Peyer's patch (tissue), 4 donors: ENCODE results near the gene LRRC73. TPM values are rescaled to one million over a fixed set of nuclear protein-coding genes. Genes with fewer than 3 reads are reported as not detected.

Experiments used
- DNase-seq, 3 donors: peaks; one replicate each; pipeline ENCODE4 v3.0.0-alpha.2; 2017 to 2019
- H3K27ac ChIP-seq, 4 donors: fragments of 200-600 bp; sonication (generic); one replicate each; pipeline ENCODE4 v1.5.1; 2016 to 2019
- H3K27me3 ChIP-seq, 2 donors: fragments of 200-600 bp; sonication (generic); one replicate each; pipeline ENCODE4 v1.5.1; 2019
- H3K36me3 ChIP-seq, 3 donors: fragments of 200-600 bp; sonication (generic); one replicate each; pipeline ENCODE4 v1.5.1; 2016 to 2019
- H3K4me1 ChIP-seq, 4 donors: fragments of 200-600 bp; sonication (generic); one replicate each; pipeline ENCODE4 v1.5.1; 2016 to 2019
- H3K4me3 ChIP-seq, 4 donors: fragments of 200-600 bp; sonication (generic); 1 replicate in 3 of 4; 2 replicates in 1 of 4; pipeline ENCODE4 v1.5.1; 2016 to 2019; ENCODE audit warnings: mild to moderate bottlenecking in 1 of 4
- H3K9me3 ChIP-seq, 4 donors: fragments of 200-600 bp; sonication (generic); one replicate each; pipeline ENCODE4 v1.5.1; 2016 to 2019; ENCODE audit warnings: mild to moderate bottlenecking in 1 of 4
- CTCF ChIP-seq, 6 experiments: fragments of 450-650 bp in 4 of 6; fragments of 200-600 bp in 2 of 6; sonication (generic) in 1 of 6; IDR thresholded peaks; one replicate each; pipeline ENCODE4 v1.5.1; 2017 to 2019; ENCODE audit warnings: antibody characterized with exemption in 6 of 6, mild to moderate bottlenecking in 3 of 6, moderate library complexity in 1 of 6
- POLR2A ChIP-seq, 2 donors: fragments of 450-650 bp; IDR thresholded peaks; one replicate each; pipeline ENCODE4 v1.5.1; 2017; ENCODE audit warnings: antibody characterized with exemption in 2 of 2, mild to moderate bottlenecking in 2 of 2, moderate library complexity in 2 of 2
- total RNA-seq, 4 donors: library from RNA; depleted of rRNA; stranded (reverse); fragments of >200 nt; gene quantifications; one replicate each; pipeline ENCODE4 v1.1.0, GENCODE V29; 2016

The LRRC73 gene
- total RNA-seq, 4 donors from 2014 or later = 3.3 TPM; not detected in 3

- peaks cover 0 to 47% (median 0%) of the 10 kb centered on the region in 3 donors for H3K36me3 ChIP-seq
- TF ChIP-seq POLR2A (IDR thresholded peaks at IDR 0.05) = no peak
- no peak for TF ChIP-seq CTCF (IDR thresholded peaks at IDR 0.05)
- peak overlapping the region; percentile 42 to 91 (median 78) for H3K4me3 ChIP-seq
- peaks cover 0 to 35% (median 13%) of the 10 kb centered on the region in 4 donors for H3K4me1 ChIP-seq
- H3K9me3 ChIP-seq = no peaks in the 10 kb centered on the region
- H3K27me3 ChIP-seq = no peaks in the 10 kb centered on the region
- peak overlapping the region; percentile 39 to 90 (median 74) for H3K27ac ChIP-seq
- peak in 1 of 3 donors; percentile 50 for DNase-seq
These were observed 783 bp downstream of the LRRC73 start for GRCh38 chr6:43509142-43509983.

- H3K27ac ChIP-seq = no peak overlapping the region
- peaks cover 0 to 35% (median 13%) of the 10 kb centered on the region in 4 donors for H3K4me1 ChIP-seq
- no peaks in the 10 kb centered on the region for H3K27me3 ChIP-seq
- TF ChIP-seq POLR2A (IDR thresholded peaks at IDR 0.05) = no peak
- TF ChIP-seq CTCF (IDR thresholded peaks at IDR 0.05) = no peak
- no peak for DNase-seq
- peaks cover 0 to 46% (median 0%) of the 10 kb centered on the region in 3 donors for H3K36me3 ChIP-seq
- no peaks in the 10 kb centered on the region for H3K9me3 ChIP-seq
- peak overlapping the region in 1 of 4 donors; percentile 74 for H3K4me3 ChIP-seq
These were observed 1.5 kb downstream of the LRRC73 start for GRCh38 chr6:43508481-43509141.

- TF ChIP-seq POLR2A (IDR thresholded peaks at IDR 0.05) (no peak), CTCF (IDR thresholded peaks at IDR 0.05) (peak; percentile 85 to 97 (median 95))
- H3K4me1 ChIP-seq = peaks cover 0 to 33% (median 13%) of the 10 kb centered on the region in 4 donors
- no peak overlapping the region for H3K4me3 ChIP-seq
- H3K27ac ChIP-seq = no peak overlapping the region
- H3K27me3 ChIP-seq = no peaks in the 10 kb centered on the region
- DNase-seq = peak; percentile 65 to 90 (median 80)
- H3K9me3 ChIP-seq = no peaks in the 10 kb centered on the region
- peaks cover 0 to 45% (median 0%) of the 10 kb centered on the region in 3 donors for H3K36me3 ChIP-seq
These were observed 3.3 kb downstream of the LRRC73 start for GRCh38 chr6:43506667-43507471.

- Histone ChIP-seq H3K9me3 (no peaks in the 10 kb centered on the region), H3K4me1 (peaks cover 0 to 26% (median 13%) of the 10 kb centered on the region in 4 donors), H3K27me3 (no peaks in the 10 kb centered on the region), H3K27ac (no peak overlapping the region), H3K36me3 (peaks cover 0 to 43% (median 0%) of the 10 kb centered on the region in 3 donors), H3K4me3 (no peak overlapping the region)
- no peak for TF ChIP-seq POLR2A (IDR thresholded peaks at IDR 0.05)
- TF ChIP-seq CTCF (IDR thresholded peaks at IDR 0.05) = no peak
- DNase-seq = no peak
These were observed 4.0 kb downstream of the LRRC73 start for GRCh38 chr6:43506171-43506570.

- TF ChIP-seq POLR2A (IDR thresholded peaks at IDR 0.05) (no peak), CTCF (IDR thresholded peaks at IDR 0.05) (no peak)
- Histone ChIP-seq H3K9me3 (no peaks in the 10 kb centered on the region), H3K36me3 (peaks cover 0 to 48% (median 0%) of the 10 kb centered on the region in 3 donors), H3K4me3 (no peak overlapping the region), H3K27ac (no peak overlapping the region), H3K27me3 (no peaks in the 10 kb centered on the region), H3K4me1 (peaks cover 0 to 21% (median 13%) of the 10 kb centered on the region in 4 donors)
- no peak for DNase-seq
These were observed 4.4 kb downstream of the LRRC73 start for GRCh38 chr6:43505718-43506117.
